Cerebellar nuclear complex (tissue), 1 donor: ENCODE measurements around the gene KRTAP10-3.

Experiments used
- DNase-seq, 2 experiments: peaks; one replicate each; lab custom pipeline; 2025; lab: John Stamatoyannopoulos, UW

The KRTAP10-3 gene

DNA sequence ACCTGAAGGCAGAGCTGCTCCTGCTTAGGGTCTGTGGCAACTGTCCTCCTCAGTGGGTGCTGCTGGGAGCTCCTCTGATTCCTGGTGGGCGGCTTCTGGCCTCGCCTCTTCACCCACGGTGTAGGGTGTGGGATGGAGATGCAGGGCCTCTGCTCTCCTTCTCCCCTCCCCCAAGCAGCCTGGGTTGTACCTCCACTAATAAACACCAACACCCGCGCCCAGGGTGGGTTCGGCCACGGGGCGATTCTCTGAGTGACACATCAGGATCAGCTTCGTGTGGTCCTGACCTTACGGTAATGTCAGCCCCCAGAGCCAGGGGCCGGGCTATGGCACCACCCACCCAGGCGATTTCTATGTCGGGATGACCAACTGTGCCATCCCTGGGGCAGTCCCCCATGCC lies 42.3 kb downstream of the KRTAP10-3 start:
- DNase-seq, result no peak

DNA sequence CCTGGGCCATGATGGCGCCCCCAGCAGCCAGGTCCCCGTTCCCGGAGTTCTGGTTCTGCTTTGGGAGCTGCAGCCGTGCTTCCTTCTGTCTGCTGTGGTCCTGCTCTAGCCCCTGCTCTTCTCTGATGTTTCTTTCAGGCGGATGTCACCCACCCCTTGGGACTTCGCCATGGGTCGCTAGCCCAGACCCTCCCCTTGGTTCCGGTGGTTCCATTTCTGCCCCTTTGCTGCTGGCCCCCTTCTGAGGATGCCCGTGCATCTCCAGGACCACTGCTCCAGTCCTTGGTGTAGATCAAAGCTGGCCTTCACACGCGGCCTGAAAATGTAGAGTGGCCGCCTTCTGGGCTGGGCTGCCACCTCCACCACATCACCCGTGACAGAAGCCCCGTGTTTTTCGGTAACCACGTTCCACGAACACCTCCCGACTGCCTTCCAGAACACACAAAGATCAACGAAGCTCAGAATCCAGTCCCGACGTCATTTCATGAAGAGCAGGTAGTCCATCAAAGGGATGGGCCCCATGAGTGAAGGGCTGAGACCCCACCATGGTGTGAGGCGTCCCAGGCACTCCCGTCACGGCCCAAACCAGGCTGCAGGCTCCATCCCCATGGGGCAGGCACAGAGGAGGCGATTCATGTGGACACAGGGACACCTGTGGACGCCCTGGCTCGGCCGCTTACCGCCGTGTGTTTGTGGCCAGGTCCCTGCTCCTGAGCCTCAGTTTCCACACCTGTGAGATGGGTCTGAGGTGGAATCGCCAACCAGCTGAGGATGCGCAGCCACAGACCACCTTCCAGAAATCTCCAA lies 43.0 kb downstream of the KRTAP10-3 start:
- no peak for DNase-seq

DNA sequence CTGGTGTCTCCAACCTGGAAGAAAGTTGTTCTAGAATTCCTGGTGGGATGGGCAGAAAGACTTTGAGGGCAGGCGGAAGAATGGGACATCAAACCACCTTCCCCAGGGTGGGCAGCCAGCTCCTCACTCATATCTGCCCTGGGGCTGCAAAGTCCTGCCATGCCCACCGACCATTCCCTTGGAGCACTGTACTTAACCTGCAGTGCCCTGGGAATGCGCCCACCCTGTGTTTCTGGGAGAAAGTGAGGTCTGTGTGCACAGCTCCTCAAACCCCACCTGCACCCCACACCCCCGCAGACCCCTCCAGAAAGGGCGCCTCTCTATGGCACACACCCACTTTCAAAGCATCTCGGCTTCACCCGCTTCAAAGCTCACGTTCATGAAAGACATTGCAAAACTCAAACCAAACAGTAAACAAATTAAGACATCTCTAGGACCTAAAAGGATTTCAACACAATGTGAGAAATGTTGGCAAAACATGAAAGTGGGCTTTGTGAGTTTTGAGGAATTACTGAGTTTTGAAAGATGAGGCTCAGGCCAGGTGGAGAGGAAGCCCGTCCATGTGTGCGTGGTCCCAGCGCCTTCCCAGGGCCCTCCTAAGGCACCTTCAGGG lies 43.7 kb downstream of the KRTAP10-3 start:
- no peak for DNase-seq

DNA sequence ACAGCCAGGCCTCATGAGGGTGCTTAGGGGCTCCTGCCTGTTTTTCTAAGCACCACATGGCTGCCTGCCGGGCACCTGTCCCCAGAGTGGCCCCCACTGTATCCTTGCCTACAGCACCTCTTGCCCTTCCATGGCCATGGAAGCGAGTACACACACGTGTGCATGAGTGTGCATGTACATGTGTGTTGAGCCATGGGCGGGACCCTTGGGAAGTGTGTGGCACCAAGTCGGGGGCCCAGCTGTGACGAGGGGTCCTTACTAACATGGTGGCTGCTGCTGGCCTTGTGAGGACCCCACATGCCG lies 44.4 kb downstream of the KRTAP10-3 start:
- no peak for DNase-seq

DNA sequence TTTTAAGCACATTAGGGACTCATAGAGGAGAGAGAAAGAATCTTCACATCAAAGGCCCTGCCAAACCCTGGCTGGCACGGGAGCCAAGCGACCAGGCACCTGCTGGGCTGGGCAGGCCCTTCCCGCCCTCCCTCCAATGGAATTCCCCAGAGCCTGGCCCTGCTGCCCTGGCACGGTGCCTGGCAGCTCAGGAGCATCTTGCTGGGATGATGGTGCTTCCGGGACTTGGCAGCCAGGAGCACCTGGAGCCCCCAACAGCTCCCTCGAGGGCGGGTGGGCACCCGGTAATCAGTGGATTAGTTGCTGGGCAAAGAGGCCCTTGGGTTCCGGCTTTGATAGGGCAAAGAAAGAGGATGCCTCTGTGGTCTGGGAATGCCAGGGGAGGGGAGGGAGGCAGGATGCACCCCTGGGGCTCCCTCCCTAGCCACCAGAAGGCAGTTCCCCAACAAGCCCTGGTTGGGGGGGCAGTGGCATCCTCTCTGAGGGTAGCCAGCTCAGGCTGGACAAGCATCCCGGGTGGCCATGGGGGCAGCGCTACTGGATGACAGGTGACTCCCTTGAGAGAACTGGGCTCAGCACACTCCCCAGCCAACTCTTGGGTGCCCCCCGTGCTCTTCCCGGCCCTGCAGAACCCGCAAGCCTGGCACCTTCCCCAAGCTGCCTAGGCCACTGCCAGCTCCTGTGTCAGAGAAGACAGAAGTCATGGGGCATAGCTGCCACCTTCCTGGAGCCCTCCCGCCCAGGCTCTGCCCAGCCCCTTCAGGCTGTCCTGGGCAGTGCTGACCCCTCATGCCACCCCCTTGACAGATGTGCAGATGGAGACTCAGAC lies 45.0 kb downstream of the KRTAP10-3 start:
- DNase-seq, result no peak

DNA sequence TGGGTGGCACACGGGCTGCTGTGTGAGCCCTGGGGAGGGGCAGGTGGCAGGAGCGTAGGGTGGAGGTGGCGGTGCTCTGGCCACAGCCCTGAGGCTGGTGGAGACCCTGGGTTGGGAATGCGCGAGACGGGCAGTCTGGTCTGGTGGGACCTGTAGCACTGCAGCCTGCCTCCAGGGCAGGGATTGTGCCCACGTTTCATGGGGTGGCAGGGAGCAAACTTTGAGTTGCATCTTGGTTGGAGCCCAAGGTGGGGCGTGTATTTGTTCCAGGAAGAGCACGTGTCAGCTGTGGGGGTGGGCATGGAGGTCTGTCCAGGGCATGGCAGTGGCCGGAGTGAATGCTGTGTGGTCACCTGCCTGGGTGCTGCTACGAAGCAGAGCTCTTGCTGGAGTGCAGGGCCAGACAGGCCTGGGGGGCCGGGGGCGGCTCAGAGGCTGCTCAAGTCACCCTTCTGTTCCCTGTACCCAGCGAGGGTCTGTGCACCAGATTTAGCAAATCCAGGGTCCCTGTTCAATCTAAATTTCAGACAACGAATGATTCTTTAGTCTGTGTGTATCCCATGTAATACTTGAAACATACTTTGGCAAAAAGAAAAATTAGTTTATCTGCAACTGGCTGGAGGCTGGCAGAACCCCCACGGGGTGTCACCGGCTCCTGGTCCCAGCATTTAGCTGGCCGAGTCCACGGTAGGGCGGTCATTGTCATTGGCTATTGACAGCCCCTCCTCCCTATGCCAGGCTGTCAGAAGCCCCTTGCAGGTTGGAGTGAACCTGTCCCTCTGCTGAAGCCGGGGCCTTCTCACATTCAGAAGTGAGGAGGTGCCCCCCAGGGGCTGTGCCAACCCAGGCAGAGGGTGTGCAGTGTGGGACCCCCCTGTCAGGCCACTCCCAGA lies 45.9 kb downstream of the KRTAP10-3 start:
- DNase-seq, result no peak

DNA sequence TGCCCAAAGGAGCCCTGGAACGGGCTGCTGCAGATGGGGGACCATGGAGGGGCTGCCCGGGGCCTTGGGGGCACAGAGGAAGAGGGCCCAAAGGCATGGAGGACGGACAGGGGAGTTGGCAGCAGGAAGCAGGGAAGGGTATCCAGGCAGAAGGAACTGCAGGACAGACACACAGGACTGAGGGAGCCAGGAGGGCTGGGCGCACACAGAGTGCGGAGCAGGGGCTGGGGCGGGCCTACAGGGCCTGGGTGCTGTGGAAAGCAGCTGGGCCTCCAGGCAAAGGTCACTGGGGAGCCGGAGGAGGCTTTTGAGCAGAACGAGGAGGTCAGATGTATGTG lies 46.7 kb downstream of the KRTAP10-3 start:
- DNase-seq, result no peak

DNA sequence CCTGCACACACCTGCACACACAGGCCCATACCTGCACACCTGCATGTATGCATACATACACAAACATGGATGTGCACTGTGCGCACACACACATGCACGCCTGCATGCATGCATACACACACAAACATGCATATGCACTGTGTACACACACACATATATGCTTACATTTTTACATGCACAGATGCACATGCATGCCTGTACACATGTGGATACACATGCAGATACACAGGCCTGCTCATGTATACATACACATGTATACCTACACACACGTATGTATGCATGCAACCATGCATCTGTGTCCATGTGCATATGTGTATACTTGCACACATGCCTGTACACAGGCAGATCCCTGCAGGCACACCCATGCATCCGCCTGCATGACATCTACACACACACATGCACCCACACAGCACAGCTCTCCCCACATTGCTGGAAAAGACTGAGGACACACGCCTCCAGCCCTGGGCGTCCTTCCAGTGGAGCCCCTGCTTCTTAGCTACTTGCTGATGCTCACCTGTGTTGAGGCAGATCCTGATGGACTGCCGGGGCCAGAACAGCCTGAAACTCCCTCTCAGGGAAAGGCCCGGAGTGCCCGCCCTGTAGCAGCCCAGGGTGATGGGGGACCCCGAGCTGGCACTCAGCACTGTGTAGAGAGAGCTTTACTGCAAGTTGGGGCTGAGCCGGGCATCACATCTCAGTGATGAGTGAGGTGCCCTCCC lies 47.2 kb downstream of the KRTAP10-3 start:
- no peak for DNase-seq

DNA sequence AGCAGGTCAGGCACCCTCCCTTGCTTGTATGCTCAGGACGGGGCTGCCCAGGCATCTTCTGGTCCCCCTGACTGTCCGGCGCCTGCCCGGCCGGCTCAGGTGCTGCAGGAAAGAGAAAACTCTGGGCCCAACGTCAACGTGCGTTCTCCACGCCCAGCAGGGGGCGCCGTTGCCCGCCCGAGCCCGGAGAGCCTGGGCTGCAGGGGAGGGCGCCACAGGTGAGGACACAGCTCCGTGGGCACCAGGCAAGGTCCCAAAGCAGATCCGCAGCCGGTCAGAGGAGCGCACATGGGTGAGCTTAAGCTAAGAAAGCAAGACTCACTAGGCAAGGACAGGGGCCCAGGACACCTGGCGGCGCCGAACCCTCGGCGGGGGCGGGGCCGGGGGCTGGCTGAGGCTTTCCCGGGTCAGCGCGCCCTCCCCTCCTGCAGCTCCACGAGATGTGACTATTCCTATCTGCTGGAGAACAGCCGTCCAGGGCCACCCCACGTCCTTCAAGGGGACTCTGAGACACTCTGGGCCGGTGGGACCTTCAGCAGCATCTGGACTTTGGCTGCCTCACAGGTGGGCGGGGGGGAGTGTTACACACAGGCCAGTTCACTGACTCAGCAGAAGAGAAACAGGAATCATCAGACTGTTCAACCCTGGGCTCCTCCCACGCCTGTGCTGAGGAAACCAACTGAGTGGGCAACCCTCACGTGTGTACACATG lies 47.9 kb downstream of the KRTAP10-3 start:
- DNase-seq, result no peak

DNA sequence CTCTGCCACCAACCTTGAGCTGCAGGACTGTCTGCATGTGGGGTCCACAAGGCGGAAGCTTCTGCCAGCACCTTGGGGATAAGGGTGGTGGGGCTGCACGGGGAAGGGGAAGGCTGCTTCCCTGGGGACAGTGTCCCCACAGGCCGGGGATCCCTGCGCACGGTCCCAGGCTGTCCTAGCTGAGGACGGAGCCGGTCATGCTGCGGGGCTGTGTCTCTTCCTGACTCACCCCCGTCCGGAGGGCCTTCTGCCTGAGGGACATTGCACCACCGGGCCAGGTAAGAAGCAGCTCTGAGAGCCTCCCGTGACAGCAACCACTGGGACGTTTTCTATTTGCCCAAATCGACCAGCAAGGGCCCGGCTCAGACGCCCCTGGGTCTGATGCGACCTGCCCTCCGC lies 48.5 kb downstream of the KRTAP10-3 start:
- no peak for DNase-seq

DNA sequence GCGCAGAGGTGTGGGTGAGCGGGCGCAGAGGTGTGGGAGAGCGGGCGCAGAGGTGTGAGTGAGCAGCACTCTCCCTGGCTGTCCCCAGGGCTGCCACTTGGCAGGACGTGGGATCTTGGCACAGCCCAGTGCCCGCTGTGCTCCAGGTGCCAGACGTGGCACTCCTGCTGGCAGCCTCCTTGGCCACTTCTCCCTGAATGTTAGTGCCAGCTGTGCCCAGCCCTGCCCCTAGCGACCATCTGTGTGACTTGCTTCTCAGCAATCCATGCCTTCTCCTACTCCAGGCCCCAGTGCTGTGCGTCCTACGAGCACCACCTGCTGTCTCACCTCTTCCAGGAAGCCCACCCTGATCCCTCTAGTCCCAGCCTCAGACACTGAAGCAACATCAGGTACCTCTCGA lies 49.1 kb downstream of the KRTAP10-3 start:
- DNase-seq, result no peak

DNA sequence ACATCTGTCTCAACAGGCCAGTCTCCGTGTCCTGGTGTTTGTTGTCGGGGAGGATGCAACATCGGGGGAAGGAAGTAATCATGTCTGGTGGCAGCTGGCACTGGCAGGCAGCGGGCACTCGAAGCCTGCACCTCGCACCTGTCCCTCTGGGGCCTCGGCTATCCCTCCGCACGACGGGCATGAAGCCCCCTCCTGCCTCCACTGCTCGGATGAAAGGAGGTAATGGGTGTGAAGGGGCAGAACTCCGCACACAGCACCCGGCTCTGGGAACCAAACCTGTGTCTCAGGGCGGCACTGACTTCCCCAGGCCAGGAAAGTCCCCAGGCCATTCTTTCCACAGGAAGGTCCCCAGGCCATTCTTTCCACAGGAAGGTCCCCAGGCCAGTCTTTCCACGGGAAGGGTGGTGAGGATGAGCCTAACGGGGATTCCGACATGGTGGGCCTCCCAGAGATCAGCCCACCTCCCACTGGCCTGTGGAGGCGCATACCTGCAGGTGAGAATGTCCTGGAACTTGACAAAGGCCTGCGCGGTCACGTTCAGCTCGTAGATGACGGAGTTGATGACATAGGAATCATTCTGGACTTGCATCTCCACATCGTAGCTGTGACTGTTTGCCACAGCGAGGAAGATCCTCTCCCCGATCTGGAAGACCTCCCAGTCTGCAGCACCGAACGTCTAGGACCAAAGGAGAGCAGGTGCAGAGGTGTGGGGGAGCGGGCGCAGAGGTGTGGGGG lies 49.7 kb downstream of the KRTAP10-3 start:
- no peak for DNase-seq

DNA sequence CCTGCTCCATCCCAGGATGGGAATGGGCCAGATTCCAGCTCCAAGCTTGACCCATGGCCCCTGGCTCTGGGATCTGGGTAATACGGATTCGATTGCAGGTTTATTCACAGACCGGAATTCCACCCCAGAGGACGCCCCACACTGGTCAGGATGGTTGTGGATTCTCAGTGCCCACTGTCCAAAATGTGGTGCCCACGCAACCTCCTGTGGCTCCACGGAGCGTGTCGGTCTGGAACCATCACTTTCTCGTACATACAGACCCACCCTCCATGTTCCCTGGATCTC lies 50.2 kb downstream of the KRTAP10-3 start:
- DNase-seq, result no peak
